Tibial nerve (tissue), 4 donors: ENCODE results near the gene RNF182. TPM values are rescaled to one million over a fixed set of nuclear protein-coding genes. Genes with fewer than 3 reads are reported as not detected.

Experiments
- DNase-seq, 2 donors: peaks; one replicate each; pipeline ENCODE4 v3.0.0-alpha.2; 2019; ENCODE audit warnings: low spot score in 2 of 2
- H3K27ac ChIP-seq, 4 donors: fragments of 200-600 bp; sonication (generic) in 3 of 4; one replicate each; pipeline ENCODE4 v1.5.1; 2017 to 2019; ENCODE audit warnings: mild to moderate bottlenecking in 1 of 4
- H3K27me3 ChIP-seq, 2 donors: fragments of 200-600 bp; sonication (generic) in 1 of 2; one replicate each; pipeline versions ENCODE4 v1.5.1 to v1.6.0; 2017 to 2019
- H3K36me3 ChIP-seq, 3 donors: fragments of 200-600 bp; sonication (generic); one replicate each; pipeline ENCODE4 v1.5.1; 2018 to 2019
- H3K4me1 ChIP-seq, 4 donors: fragments of 200-600 bp; sonication (generic) in 3 of 4; one replicate each; pipeline ENCODE4 v1.5.1; 2017 to 2019
- H3K4me3 ChIP-seq, 4 donors: fragments of 200-600 bp; sonication (generic) in 3 of 4; one replicate each; pipeline ENCODE4 v1.5.1; 2017 to 2019; ENCODE audit warnings: mild to moderate bottlenecking in 1 of 4, moderate library complexity in 1 of 4
- H3K9me3 ChIP-seq, 4 donors: fragments of 200-600 bp; sonication (generic) in 3 of 4; one replicate each; pipeline ENCODE4 v1.5.1; 2017 to 2019
- EP300 ChIP-seq, 2 donors: sonication (generic); formaldehyde crosslinking; IDR thresholded peaks; one replicate each; pipeline ENCODE4 v1.6.1; 2017; ENCODE audit warnings: antibody characterized with exemption in 2 of 2, mild to moderate bottlenecking in 1 of 2
- POLR2A ChIP-seq, 2 donors: fragments of 450-650 bp; IDR thresholded peaks; one replicate each; pipeline ENCODE4 v1.6.1; 2017; ENCODE audit warnings: antibody characterized with exemption in 2 of 2, mild to moderate bottlenecking in 2 of 2, moderate library complexity in 2 of 2
- WGBS, 2 donors: methylation state at CpG; one replicate each; pipeline ENCODE4 v1.1.5; 2018; 5-methylcytosine and 5-hydroxymethylcytosine counted together
- total RNA-seq, 4 donors: library from RNA; depleted of rRNA; stranded (reverse); fragments of >200 nt; gene quantifications; one replicate each; pipeline ENCODE4 v1.1.0, GENCODE V29; 2016
- TF ChIP-seq, protein P1 (sequence below), 5 experiments: fragments of 200-600 bp in 3 of 5; fragments of 450-650 bp in 2 of 5; sonication (generic) in 3 of 5; IDR thresholded peaks; one replicate each; pipeline ENCODE4 v1.5.1; 2016 to 2019; ENCODE audit warnings: antibody characterized with exemption in 5 of 5, mild to moderate bottlenecking in 3 of 5, moderate library complexity in 2 of 5

Gene RNF182
- total RNA-seq, 4 donors from 2014 or later = 0.39 to 2.1 TPM; not detected in 2

DNA sequence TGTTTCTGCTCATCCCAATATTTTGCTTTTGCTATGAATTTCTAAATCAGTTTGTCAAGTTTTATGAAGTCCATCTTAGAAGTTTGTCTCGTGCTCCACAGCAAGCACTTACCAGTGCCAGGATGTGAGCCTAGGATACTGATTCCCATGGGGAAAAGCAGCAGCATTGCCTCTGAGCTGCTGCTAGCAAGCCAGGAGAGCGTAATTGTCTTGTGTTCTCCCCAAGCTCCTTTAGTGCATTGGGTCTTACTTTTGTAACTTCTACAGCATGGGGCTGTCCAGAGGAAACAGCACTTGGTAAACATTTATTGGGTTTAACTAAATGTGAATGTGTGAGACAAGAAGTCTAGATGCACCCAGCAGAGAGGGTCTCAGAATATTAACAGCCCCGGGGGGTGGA, 76.1 kb downstream of the RNF182 start:
- WGBS, 2 donors = 67 to 71% methylated on average over 3 of the region's 3 CpGs
- Histone ChIP-seq H3K4me1 (no peaks in the 10 kb centered on the region), H3K4me3 (no peak overlapping the region), H3K27me3 (no peaks in the 10 kb centered on the region), H3K27ac (no peak overlapping the region), H3K36me3 (no peaks in the 10 kb centered on the region), H3K9me3 (no peaks in the 10 kb centered on the region)
- no peak for DNase-seq
- TF ChIP-seq EP300 (IDR thresholded peaks at IDR 0.05) (no peak), POLR2A (IDR thresholded peaks at IDR 0.05) (no peak)
- TF ChIP-seq, protein P1, sequence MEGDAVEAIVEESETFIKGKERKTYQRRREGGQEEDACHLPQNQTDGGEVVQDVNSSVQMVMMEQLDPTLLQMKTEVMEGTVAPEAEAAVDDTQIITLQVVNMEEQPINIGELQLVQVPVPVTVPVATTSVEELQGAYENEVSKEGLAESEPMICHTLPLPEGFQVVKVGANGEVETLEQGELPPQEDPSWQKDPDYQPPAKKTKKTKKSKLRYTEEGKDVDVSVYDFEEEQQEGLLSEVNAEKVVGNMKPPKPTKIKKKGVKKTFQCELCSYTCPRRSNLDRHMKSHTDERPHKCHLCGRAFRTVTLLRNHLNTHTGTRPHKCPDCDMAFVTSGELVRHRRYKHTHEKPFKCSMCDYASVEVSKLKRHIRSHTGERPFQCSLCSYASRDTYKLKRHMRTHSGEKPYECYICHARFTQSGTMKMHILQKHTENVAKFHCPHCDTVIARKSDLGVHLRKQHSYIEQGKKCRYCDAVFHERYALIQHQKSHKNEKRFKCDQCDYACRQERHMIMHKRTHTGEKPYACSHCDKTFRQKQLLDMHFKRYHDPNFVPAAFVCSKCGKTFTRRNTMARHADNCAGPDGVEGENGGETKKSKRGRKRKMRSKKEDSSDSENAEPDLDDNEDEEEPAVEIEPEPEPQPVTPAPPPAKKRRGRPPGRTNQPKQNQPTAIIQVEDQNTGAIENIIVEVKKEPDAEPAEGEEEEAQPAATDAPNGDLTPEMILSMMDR (IDR thresholded peaks at IDR 0.05) = no peak

DNA sequence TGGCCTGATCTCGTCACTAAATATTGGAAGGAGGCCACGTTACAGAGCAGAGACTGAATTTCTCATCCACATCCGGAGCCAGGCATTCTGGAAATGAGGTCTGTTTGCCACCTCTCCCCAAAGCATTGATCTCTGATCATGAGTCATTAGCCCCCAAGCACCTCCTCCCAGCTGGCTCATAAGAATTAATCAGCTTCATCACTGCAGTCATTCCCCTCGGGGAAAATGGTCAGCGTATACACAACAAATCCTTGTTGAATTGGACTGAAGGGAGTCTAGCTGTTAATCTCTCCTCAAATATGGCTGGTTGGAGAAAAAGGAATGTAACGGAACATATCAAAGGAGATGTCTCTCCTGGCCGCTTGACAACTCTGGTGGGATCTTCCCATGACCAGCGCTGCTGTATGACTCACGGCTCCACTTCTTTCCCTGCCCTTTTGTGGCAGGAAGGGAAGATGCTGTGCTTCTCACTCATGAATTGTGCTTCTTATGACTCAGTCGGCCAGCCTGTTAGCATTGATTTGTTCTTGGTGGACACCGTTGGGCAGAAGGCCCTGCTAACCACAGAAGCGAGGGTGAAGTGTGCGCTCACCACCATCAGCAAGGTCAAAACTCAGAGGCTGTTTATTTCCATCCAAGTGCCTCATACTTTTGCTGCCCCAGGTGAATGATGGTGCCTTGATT, 76.7 kb downstream of the RNF182 start:
- TF ChIP-seq EP300 (IDR thresholded peaks at IDR 0.05) = no peak
- no peak for TF ChIP-seq POLR2A (IDR thresholded peaks at IDR 0.05)
- TF ChIP-seq, protein P1 (IDR thresholded peaks at IDR 0.05) = no peak
- no peak for DNase-seq
- Histone ChIP-seq H3K4me3 (no peak overlapping the region), H3K4me1 (no peaks in the 10 kb centered on the region), H3K27me3 (no peaks in the 10 kb centered on the region), H3K27ac (no peak overlapping the region), H3K9me3 (no peaks in the 10 kb centered on the region), H3K36me3 (no peaks in the 10 kb centered on the region)
- WGBS, 2 donors = 49 to 65% methylated on average over 13 of the region's 13 CpGs

DNA sequence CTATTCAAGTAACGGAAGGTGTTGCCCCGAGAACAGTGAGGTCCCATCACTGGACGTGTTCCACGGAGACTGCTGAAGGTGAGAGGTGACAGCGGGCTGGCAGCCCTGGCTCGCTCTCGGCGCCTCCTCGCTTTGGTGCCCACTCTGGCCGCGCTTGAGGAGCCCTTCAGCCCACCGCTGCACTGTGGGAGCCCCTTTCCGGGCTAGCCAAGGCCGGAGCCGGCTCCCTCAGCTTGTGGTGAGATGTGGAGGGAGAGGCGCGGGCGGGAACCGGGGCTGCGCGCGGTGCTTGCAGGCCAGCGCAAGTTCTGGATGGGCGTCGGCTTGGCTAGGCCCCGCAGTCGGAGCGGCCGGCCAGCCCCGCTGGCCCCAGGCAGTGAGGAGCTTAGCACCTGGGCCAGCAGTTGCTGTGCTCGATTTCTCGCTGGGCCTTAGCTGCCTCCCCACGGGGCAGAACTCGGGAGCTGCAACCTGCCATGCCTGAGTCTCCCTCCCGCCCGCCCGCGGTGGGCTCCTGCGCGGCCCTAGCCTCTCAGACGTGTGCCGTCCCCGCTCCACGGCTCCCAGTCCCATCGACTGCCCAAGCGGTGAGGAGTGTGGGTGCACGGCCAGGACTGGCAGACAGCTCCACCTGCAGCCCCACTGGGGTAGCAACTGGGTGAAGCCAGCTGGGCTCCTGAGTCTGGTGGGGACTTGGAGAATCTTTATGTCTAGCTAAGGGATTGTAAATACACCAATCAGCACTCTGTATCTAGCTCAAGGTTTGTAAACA, 77.6 kb downstream of the RNF182 start:
- H3K4me3 ChIP-seq = no peak overlapping the region
- H3K27me3 ChIP-seq = no peaks in the 10 kb centered on the region
- H3K36me3 ChIP-seq = no peaks in the 10 kb centered on the region
- no peaks in the 10 kb centered on the region for H3K4me1 ChIP-seq
- TF ChIP-seq POLR2A (IDR thresholded peaks at IDR 0.05) = no peak
- TF ChIP-seq, protein P1 (IDR thresholded peaks at IDR 0.05) = no peak
- no peak for TF ChIP-seq EP300 (IDR thresholded peaks at IDR 0.05)
- H3K9me3 ChIP-seq = no peaks in the 10 kb centered on the region
- DNase-seq = no peak
- 95 to 96% methylated on average over 34 to 36 of the region's 47 CpGs for WGBS, 2 donors
- no peak overlapping the region for H3K27ac ChIP-seq

DNA sequence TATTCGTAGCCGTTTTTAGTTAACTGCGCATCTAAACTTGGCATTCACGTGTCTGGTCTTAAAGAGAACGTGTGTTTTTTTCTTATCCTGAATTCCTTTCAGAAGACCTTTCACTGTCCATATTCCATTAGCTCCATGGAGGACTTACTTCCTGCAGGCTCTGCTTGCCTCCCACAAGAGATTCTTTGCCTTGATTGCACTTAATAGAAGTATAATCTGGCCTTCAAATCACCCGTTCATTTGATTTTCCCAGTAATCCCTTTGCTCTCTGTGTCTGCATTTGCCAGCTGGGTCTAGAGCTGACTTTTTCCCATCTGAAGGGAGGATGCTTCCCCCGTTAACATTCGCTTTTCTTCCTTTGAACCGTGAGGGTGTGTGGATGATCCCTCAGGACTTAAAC, 79.5 kb downstream of the RNF182 start:
- no peak overlapping the region for H3K27ac ChIP-seq
- TF ChIP-seq POLR2A (IDR thresholded peaks at IDR 0.05) (no peak), EP300 (IDR thresholded peaks at IDR 0.05) (no peak)
- TF ChIP-seq, protein P1 (IDR thresholded peaks at IDR 0.05) = no peak
- no peaks in the 10 kb centered on the region for H3K4me1 ChIP-seq
- 72 to 73% methylated on average over 9 of the region's 9 CpGs for WGBS, 2 donors
- H3K9me3 ChIP-seq = no peaks in the 10 kb centered on the region
- H3K36me3 ChIP-seq = no peaks in the 10 kb centered on the region
- no peaks in the 10 kb centered on the region for H3K27me3 ChIP-seq
- no peak overlapping the region for H3K4me3 ChIP-seq
- DNase-seq = no peak

DNA sequence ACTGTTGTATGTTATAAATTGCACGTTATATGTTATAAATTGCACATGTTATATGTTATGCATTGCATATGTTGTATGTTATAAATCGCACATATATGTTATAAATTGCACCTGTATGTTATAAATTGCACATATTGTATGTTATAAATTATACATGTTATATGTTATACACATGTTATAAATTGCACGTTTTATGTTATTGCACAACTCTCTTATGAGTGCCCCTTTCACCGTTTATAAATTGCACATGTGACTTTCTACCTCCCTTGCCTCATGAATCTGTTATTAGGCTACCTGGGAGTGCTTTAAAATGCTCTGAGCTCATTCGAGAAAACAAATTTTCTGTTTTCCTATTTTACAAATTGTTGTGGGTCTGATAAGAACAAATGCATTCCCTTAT, 84.1 kb downstream of the RNF182 start:
- Histone ChIP-seq H3K4me3 (no peak overlapping the region), H3K4me1 (no peaks in the 10 kb centered on the region), H3K27me3 (peaks cover 0 to 4% of the 10 kb centered on the region in 2 donors), H3K36me3 (no peaks in the 10 kb centered on the region), H3K9me3 (peaks cover 0 to 7% (median 0%) of the 10 kb centered on the region in 4 donors), H3K27ac (no peak overlapping the region)
- no peak for DNase-seq
- TF ChIP-seq, protein P1 (IDR thresholded peaks at IDR 0.05) = no peak
- no peak for TF ChIP-seq POLR2A (IDR thresholded peaks at IDR 0.05)
- TF ChIP-seq EP300 (IDR thresholded peaks at IDR 0.05) = no peak
- WGBS, 2 donors = 87 to 88% methylated on average over 5 of the region's 5 CpGs
